Daoy (cell line): ENCODE data around the gene MAP3K9. TPM values are rescaled to one million over a fixed set of nuclear protein-coding genes. Genes with fewer than 3 reads are reported as not detected.
A peak's percentile ranks its signal among the peaks of the same experiment; 100 is the strongest.
"Not testable (repeated sequence)": the region's sequence is repeated elsewhere in the genome, so short reads cannot be mapped to it uniquely, and the experiment has no call there.

Source experiments
- DNase-seq: peaks from one replicate; pipeline ENCODE4 v3.0.0-alpha.2; 2015; ENCODE audit warnings: low read depth
- total RNA-seq: library from RNA; depleted of rRNA; stranded (reverse); fragments of >200 nt; shearing (Covaris generic); gene quantifications from 2 replicates; pipeline ENCODE4 v1.2.3, GENCODE V29; 2014

The MAP3K9 gene
- total RNA-seq, 1 experiment from 2014 or later = 5.5 TPM

DNA sequence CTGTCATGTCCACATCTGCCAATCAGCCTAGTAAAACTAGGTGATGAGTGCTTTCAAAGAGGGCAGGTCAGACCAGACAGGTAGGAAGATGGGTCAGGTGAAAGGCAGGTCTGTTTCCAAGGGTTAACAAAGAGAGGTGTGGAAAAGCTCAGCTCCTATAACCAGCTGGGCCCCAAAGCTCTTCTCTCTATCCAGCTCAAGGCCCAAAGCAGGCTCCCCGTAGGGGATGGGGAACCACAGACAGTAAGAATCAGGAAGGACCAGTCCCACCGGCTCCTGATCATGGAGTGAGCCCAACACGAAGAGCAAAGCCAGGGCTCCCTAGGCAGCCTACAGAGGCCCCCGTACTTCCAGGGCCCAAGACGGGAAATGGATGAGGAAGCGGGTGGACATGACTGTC is 84.4 kb downstream of the MAP3K9 start:
- no peak for DNase-seq

DNA sequence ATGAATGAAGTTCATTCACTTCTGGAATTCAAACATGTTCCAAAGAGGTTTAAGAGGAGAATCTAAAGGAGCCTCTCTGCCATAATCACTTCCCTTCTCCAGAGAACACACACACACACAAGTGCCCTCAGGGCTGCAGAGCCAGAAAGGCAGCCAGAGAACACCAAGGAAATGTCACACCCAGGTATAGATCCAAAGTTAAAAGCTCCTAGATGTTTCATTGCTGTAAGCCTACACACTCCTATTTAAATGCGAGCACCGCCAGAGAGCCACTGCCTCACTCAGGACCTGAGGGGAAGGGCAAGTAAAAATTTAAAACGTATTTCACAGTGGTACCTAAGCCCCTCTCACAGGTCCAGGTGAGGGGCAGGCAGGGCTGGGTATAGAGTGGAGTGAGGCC is 85.2 kb downstream of the MAP3K9 start:
- no peak for DNase-seq

- DNase-seq = no peak
Measured at GRCh38 chr14:70723276-70723675, 86.0 kb downstream of the MAP3K9 start.

DNA sequence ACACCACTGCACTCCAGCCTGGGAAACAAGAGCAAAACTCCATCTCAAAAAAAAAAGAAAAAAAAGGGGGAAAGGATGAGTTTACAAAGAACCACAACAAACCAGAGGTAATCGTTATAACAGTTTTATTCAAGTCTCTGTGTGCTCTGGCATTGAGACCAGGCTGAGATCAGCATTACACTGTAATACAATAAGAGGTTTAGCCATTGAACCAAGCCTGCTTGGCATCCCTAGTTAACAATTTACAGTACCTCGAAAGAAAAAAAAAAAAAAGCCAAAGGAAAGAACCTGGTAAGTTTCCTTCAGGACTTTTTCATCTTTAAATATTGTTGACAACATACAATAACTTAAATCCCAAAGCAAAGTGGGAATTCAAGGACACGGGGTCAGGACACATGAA is 86.9 kb downstream of the MAP3K9 start:
- DNase-seq = no peak

DNA sequence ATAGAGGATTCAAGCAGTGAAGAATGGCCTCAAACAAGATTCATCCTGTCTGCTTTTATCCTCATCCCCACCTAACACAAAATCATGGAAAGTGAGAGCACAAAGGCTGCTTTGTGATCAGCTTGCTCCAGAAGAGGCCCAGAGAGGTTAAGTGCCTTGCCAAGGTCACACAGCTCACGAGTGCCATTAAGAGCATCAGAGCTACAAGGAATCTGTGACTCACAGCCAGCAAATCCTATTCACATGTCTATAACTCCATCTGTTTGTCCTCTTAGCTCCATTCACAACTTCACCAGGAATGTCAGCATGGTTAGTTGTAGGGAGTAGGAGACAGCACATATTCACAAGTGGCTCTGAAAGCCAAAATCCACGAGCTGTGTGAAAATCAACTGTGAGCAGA is 87.8 kb downstream of the MAP3K9 start:
- DNase-seq = peak; percentile 21

DNA sequence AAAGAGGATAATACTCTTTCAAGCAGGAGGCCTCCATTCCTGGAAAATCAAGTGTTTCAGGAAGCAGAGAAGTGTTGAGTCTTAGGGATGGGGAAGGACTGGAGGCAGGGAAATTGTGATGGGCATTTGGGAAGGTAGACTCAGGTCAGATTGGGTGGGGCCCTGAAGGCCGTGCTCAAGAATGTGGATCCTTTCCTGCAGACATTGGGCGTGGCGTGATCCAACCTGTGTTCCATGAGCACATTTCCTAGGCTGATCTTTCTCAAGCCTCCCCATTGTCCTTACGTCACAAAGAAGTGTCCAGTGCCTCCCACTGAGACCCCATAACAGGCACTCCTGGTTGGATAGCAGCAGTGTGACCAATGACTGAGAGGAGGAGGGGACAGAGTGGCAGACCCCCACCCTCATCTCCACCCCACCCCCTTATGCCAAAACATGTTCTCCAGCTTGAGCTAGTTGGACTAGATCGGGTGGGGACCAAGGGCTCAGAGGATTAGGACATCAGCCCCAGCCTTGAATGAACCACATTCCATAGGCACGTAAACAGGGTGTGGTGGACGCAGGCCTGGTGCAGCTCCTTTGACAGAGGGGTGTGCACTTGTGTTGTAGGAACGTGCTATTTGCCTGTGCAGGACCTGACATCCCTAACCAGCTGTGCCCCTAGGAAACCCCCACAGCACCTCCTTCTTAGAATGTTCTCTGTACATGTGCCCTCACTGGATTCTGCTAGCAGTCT is 90.8 kb downstream of the MAP3K9 start:
- no peak for DNase-seq

DNA sequence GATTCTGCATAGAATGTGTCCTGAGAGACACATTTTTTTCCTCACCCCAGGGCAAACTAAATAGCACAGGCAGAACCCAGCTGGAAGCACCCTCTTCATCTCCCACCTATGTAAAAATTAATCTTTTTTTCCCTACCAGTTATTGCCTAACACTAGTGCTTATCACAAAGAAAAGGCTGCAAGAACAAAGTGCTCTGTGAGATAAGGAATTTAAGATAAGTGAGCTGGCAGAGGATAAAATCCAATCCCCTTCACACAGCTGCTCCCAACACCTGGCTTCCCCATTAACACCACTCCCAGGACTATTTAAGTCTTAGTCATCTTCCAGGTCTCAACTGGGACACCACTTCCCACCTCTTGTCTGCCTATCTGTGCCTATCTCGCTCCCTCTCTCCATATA is 92.4 kb downstream of the MAP3K9 start:
- DNase-seq = no peak

GRCh38 chr14:70716483-70716882 is 92.8 kb downstream of the MAP3K9 start:
- no peak for DNase-seq

GRCh38 chr14:70714055-70714550 is 95.2 kb downstream of the MAP3K9 start:
- DNase-seq = peak; percentile 76

- DNase-seq = no peak
Measured at GRCh38 chr14:70713511-70713916, 95.8 kb downstream of the MAP3K9 start.

- DNase-seq = no peak
Measured at GRCh38 chr14:70713096-70713495, 96.2 kb downstream of the MAP3K9 start.

GRCh38 chr14:70711451-70711850 is 97.9 kb downstream of the MAP3K9 start:
- DNase-seq = no peak

DNA sequence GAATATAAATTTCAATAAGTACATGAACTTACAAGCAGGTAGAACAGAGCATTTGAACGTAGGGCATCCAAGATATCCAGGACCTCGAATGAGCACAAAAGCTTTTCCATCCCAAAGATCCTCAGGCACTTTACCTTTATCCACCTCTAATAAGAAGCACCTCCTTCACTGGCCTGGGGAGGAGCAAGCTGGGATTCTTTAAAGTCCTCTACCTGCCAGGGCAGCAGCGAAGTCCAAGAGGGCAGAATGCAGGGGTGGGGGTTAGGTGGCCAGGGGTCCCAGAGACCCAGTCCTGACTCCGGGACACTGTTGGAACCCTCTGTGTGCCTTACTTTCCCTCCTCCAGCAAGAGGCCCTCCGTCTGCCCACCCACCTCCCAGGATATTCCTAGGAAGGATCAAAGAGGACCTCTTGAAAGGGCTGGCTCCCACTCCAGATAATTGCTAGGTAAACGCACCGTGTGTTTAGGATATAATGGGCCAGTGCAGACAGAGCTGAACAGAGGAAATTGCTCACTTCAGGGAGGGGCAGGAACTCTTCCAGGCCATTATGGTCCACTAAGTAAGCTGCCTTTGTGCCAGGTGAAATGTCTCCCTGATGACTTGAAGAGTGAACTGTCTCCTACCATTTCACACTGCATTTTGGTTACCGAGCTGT is 99.5 kb downstream of the MAP3K9 start:
- peak; percentile 61 for DNase-seq

GRCh38 chr14:70708717-70709570 is 100.4 kb downstream of the MAP3K9 start:
- DNase-seq = no peak

- DNase-seq = peak; percentile 97
Measured at GRCh38 chr14:70707138-70708038, 101.9 kb downstream of the MAP3K9 start.

DNA sequence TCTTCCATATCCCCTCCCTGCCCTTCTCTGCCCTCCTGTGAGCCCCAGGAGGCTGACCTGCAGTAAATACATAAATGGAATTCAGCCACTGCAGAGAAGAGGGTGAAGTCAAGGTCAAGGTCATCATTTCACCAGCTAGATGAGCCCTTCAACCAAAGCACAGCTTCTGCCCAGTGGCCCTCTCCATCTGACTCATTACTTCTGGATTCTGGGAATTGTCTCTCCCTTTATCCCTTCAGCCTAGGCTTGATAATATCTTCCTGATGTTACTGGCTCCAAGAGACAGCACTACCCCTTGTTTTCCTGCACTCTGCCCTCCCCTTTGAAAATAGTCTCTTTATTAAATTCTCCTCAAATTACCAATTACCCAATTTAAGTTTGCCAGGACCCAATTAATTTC is 103.1 kb downstream of the MAP3K9 start:
- DNase-seq = no peak

DNA sequence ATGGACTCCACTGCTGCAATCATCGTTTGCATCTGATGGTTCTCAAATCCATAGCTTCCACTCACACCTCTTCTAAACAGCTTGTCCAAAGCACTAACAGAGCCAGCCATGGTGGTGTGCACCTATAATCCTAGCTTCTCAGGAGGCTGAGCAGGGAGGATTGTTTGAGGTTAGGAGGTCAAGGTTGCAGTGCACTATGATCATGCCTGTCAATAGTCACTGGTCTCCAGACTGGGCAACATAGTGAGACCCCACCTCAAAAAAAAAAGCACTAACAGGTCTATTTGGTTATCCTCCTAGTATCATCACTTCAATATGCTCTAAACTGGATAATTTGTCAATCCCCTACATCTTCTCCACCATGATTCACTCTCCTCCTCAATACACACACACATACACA is 104.4 kb downstream of the MAP3K9 start:
- DNase-seq = no peak

- not testable (repeated sequence) for DNase-seq
Measured at GRCh38 chr14:70703621-70704168, 105.6 kb downstream of the MAP3K9 start.

GRCh38 chr14:70702161-70702560 is 107.2 kb downstream of the MAP3K9 start:
- DNase-seq = no peak

GRCh38 chr14:70701610-70702009 is 107.7 kb downstream of the MAP3K9 start:
- DNase-seq = no peak

- DNase-seq = no peak
Measured at GRCh38 chr14:70700955-70701585, 108.2 kb downstream of the MAP3K9 start.
